NB4 (cell line): Measurements from ENCODE around the gene SLC9A3.

Experiments used
- CTCF ChIP-seq: IDR thresholded peaks from one replicate; pipeline ENCODE4 v1.5.1; 2012; ENCODE audit warnings: low read depth, low read length
- MAX ChIP-seq: IDR thresholded peaks from 2 replicates; pipeline ENCODE4 v1.6.1; 2011; ENCODE audit warnings: low read depth, low read length
- POLR2A ChIP-seq: IDR thresholded peaks from 2 replicates; pipeline ENCODE4 v1.6.1; 2011; ENCODE audit warnings: mild to moderate bottlenecking; ENCODE audit not compliant: insufficient read length; ENCODE audit errors: extremely low read depth

- TF ChIP-seq CTCF = no peak
- no peak for TF ChIP-seq POLR2A
- TF ChIP-seq MAX = no peak
Measured at GRCh38 chr5:505951-506525, 18.2 kb downstream of the SLC9A3 start.
